Lower lobe of right lung (tissue), 2 donors: ENCODE data around the gene ARID1B. TPM values are rescaled to one million over a fixed set of nuclear protein-coding genes. Genes with fewer than 3 reads are reported as not detected.

Experiments used
- ATAC-seq, 2 donors: fragments of 200-7000 bp; cut with Tn5 transposase; one replicate each; pipeline ENCODE4 v1.9.1; 2020 to 2022; ENCODE audit warnings: mild to moderate bottlenecking in 2 of 2, moderate library complexity in 2 of 2
- DNase-seq: peaks from one replicate; pipeline ENCODE4 v3.0.0-alpha.2; 2020
- H3K27ac ChIP-seq: fragments of 200-600 bp; one replicate; pipeline ENCODE4 v1.8.0; 2022
- H3K27me3 ChIP-seq: fragments of 200-600 bp; one replicate; pipeline ENCODE4 v1.8.0; 2022; ENCODE audit warnings: low read depth
- H3K36me3 ChIP-seq: fragments of 200-600 bp; one replicate; pipeline ENCODE4 v1.8.0; 2022; ENCODE audit warnings: mild to moderate bottlenecking
- H3K4me1 ChIP-seq: fragments of 200-600 bp; one replicate; pipeline ENCODE4 v1.8.0; 2022
- H3K4me3 ChIP-seq: fragments of 200-600 bp; one replicate; pipeline ENCODE4 v1.8.0; 2022; ENCODE audit warnings: mild to moderate bottlenecking
- H3K9me3 ChIP-seq: fragments of 200-600 bp; one replicate; pipeline ENCODE4 v1.8.0; 2022
- CTCF ChIP-seq: fragments of 200-600 bp; IDR thresholded peaks from one replicate; pipeline ENCODE4 v1.8.0; 2022; ENCODE audit warnings: antibody characterized with exemption, mild to moderate bottlenecking
- intact Hi-C: fragments of 100-400 bp; cut with DNase I; formaldehyde crosslinking; loops from one replicate; pipeline ENCODE4 v1.11.0; 2022
- total RNA-seq: library from RNA; stranded (reverse); fragmentation: NEBNext Ultra II Directional; extraction: Animal tissue kit (Norgen Biotek cat#: 25700); gene quantifications from one replicate; pipeline ENCODE4 v1.2.1, GENCODE V29; 2021
- donor health status: DM: no; HTN: yes; CAD: no; lungs with severe emphysema.

ARID1B gene
- total RNA-seq, 1 donor from 2014 or later: 95.5 TPM

DNA sequence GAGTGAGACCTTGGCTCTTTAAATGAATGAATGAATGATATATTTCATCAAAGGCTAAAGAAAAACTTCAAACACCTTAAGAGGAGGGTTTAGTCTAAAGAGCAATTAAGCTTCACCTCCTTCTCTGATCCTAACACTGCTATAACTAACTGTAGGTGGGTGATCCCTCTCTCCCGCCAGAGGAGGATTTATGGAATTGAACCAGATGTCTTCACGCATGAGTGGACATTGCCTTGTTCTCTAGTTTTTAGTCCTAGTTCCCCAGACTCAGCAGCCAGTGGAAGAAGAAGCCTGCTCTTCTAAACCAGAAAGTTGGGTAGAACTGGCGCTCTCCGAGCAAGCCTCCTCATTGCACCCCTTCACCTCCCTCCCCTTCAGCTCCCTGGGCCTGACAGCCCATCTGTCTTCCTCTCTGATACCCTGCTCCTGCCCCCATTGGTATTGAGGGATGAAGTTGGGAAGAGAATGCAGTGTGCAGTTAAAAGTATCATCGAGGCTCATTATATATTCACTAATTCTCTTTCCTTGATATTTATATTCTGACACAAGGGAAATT is 142.7 kb downstream of the ARID1B start:
- intact Hi-C loops: no loop called here
- no peak for ATAC-seq
- TF ChIP-seq CTCF: no peak

GRCh38 chr6:156924246-156924645 is 147.1 kb downstream of the ARID1B start:
- ATAC-seq: no peak

More for the DNA sequence above, 142.7 kb downstream of the ARID1B start:
- H3K36me3 ChIP-seq: no peaks in the 10 kb centered on the region
- H3K27me3 ChIP-seq: no peaks in the 10 kb centered on the region
- H3K9me3 ChIP-seq: no peaks in the 10 kb centered on the region
- H3K4me1 ChIP-seq: peaks cover 19% of the 10 kb centered on the region
- DNase-seq: no peak
- H3K27ac ChIP-seq: no peak overlapping the region
- H3K4me3 ChIP-seq: no peak overlapping the region

DNA sequence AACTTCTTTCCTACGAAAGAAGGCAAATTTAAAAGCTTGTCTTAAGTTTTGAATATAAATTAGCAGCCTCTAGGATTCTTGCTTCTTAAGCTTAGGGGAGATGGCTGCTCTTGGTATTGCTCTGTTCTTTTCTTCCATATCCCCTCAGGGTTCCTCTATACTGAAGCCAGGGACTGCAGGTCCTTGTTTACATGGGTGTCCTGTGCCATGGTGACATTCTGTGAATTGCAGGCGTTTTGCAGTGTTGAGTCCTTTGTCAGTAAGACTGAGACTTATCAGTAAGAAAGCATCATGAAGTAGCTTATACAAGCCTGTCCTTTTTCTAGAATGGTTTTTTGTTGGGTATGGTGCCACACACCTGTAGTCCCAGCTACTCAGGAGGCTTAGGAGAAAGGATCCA is 147.8 kb downstream of the ARID1B start:
- H3K27me3 ChIP-seq: no peaks in the 10 kb centered on the region
- no peaks in the 10 kb centered on the region for H3K9me3 ChIP-seq
- no peak overlapping the region for H3K4me3 ChIP-seq
- H3K27ac ChIP-seq: no peak overlapping the region
- peaks cover 20% of the 10 kb centered on the region for H3K4me1 ChIP-seq
- TF ChIP-seq CTCF: no peak
- ATAC-seq (no peak), DNase-seq (no peak)
- no peaks in the 10 kb centered on the region for H3K36me3 ChIP-seq
- intact Hi-C loops: no loop called here

More at GRCh38 chr6:156924246-156924645, 147.1 kb downstream of the ARID1B start:
- H3K9me3 ChIP-seq: no peaks in the 10 kb centered on the region
- intact Hi-C loops: no loop called here
- H3K4me1 ChIP-seq: peaks cover 27% of the 10 kb centered on the region
- H3K27ac ChIP-seq: no peak overlapping the region
- no peak for DNase-seq
- H3K36me3 ChIP-seq: no peaks in the 10 kb centered on the region
- no peak for TF ChIP-seq CTCF
- H3K27me3 ChIP-seq: no peaks in the 10 kb centered on the region
- no peak overlapping the region for H3K4me3 ChIP-seq

DNA sequence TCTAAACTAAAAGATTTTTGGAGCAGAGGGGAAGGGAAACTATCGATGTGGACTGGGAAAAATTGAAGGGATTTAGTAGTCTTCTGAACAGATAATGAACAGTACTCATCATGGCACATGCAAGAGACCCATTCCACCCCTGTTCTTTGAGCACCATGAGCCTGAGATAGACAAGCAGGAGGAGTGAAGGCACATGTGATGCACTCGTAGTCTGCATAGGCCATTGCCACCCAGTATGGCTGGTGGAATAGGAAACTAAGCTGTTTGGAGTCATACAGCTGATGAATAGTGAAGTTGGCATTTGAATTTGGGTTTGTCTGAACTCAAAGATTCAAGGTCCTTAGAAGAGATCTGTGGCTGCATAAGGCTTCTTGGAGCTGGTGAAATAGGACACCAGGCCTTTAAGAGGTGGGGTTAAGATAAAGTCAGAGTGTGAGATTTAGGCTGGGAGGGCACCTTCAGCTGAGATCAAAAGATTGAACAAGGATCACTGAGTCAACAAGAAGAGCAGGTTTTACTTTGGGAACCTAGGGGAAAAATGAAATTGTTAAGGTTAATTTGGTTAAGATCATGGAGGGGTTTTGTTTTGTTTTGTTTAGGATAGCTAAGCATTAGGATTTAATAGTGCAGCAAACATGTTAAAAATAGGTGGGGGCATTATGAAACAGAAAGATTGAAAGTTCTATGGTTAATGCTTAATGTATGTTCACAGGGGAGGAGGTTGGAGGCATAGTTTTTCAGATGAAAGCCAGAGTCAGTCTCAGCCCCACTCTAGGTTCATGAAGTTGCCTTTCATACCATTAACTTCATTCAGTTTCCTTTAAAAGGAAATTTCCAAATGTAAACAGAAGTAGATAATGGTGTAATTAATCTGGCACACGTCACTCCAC is 148.8 kb downstream of the ARID1B start:
- H3K27me3 ChIP-seq: no peaks in the 10 kb centered on the region
- intact Hi-C loops: no loop called here
- no peak overlapping the region for H3K27ac ChIP-seq
- no peak overlapping the region for H3K4me3 ChIP-seq
- DNase-seq (no peak), ATAC-seq (peak in 1 of 2 donors; percentile 61)
- TF ChIP-seq CTCF: no peak
- peaks cover 19% of the 10 kb centered on the region for H3K4me1 ChIP-seq
- no peaks in the 10 kb centered on the region for H3K36me3 ChIP-seq
- H3K9me3 ChIP-seq: no peaks in the 10 kb centered on the region

DNA sequence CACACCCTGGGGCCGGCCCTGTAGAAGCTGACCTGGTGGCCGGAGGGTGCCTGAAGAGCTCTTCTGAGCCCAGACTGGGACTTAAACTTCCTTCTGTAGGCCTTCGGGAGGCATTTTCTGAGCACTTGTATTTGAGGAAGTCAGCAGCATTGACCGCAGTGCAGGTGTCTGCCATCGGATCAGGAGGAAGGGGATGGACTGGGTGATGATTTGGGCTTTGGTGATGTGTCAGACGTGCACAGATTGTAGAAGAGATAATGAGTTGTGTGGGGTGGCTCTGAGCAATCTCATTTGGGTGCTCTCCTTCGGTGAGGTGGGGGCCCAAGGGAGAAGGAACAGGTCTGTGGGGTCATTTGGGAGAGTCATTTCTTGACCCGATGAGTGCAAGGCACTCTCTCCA is 150.9 kb downstream of the ARID1B start:
- intact Hi-C loops: no loop called here
- ATAC-seq: no peak

More for the DNA sequence above, 150.9 kb downstream of the ARID1B start:
- Histone ChIP-seq H3K4me3 (no peak overlapping the region), H3K9me3 (no peaks in the 10 kb centered on the region), H3K27me3 (no peaks in the 10 kb centered on the region), H3K4me1 (peaks cover 25% of the 10 kb centered on the region), H3K27ac (no peak overlapping the region), H3K36me3 (no peaks in the 10 kb centered on the region)
- TF ChIP-seq CTCF: no peak
- DNase-seq: no peak
